Body of pancreas (tissue), 4 donors: ENCODE measurements around the gene AP2A2.

Source experiments
- CTCF ChIP-seq, 7 experiments: fragments of 450-650 bp in 4 of 7; fragments of 200-600 bp in 3 of 7; sonication (generic) in 3 of 7; IDR thresholded peaks; one replicate each; pipeline ENCODE4 v1.5.1; 2016 to 2019; ENCODE audit warnings: antibody characterized with exemption in 7 of 7
- POLR2A ChIP-seq, 3 donors: fragments of 450-650 bp; IDR thresholded peaks; one replicate each; pipeline ENCODE4 v1.6.1; 2016; ENCODE audit warnings: antibody characterized with exemption in 3 of 3, mild to moderate bottlenecking in 2 of 3

GRCh38 chr11:933142-933851 lies 7.6 kb downstream of the AP2A2 start:
- TF ChIP-seq POLR2A (IDR thresholded peaks at IDR 0.05) (no peak), CTCF (IDR thresholded peaks at IDR 0.05) (no peak)
